ENCODE results near the gene SLC26A9.

DNA sequence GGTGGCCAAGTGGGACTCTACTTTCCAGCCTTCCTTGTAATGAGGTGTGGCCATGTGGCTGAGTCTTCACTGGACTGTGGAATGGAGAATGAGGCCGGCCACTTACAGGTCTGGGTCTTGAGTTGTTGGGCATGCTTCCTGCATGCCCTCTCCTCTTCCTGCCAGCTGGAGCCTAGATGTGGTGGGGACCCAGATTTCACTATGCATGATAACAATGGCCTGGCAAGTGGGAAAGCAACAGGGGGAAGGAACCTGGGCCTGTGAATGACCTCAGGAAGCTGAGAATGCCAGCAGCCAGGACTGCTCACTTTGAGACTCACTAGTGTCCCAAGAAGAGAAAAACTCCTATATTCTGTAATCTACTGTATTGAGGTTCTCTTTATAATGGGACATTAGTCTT lies 8.5 kb upstream of the SLC26A9 start:
- TF ChIP-seq, protein P1, sequence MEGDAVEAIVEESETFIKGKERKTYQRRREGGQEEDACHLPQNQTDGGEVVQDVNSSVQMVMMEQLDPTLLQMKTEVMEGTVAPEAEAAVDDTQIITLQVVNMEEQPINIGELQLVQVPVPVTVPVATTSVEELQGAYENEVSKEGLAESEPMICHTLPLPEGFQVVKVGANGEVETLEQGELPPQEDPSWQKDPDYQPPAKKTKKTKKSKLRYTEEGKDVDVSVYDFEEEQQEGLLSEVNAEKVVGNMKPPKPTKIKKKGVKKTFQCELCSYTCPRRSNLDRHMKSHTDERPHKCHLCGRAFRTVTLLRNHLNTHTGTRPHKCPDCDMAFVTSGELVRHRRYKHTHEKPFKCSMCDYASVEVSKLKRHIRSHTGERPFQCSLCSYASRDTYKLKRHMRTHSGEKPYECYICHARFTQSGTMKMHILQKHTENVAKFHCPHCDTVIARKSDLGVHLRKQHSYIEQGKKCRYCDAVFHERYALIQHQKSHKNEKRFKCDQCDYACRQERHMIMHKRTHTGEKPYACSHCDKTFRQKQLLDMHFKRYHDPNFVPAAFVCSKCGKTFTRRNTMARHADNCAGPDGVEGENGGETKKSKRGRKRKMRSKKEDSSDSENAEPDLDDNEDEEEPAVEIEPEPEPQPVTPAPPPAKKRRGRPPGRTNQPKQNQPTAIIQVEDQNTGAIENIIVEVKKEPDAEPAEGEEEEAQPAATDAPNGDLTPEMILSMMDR (IDR thresholded peaks at IDR 0.05; ENCODE audit: insufficient read depth, low read length), result no peak
- TF ChIP-seq, protein P2, sequence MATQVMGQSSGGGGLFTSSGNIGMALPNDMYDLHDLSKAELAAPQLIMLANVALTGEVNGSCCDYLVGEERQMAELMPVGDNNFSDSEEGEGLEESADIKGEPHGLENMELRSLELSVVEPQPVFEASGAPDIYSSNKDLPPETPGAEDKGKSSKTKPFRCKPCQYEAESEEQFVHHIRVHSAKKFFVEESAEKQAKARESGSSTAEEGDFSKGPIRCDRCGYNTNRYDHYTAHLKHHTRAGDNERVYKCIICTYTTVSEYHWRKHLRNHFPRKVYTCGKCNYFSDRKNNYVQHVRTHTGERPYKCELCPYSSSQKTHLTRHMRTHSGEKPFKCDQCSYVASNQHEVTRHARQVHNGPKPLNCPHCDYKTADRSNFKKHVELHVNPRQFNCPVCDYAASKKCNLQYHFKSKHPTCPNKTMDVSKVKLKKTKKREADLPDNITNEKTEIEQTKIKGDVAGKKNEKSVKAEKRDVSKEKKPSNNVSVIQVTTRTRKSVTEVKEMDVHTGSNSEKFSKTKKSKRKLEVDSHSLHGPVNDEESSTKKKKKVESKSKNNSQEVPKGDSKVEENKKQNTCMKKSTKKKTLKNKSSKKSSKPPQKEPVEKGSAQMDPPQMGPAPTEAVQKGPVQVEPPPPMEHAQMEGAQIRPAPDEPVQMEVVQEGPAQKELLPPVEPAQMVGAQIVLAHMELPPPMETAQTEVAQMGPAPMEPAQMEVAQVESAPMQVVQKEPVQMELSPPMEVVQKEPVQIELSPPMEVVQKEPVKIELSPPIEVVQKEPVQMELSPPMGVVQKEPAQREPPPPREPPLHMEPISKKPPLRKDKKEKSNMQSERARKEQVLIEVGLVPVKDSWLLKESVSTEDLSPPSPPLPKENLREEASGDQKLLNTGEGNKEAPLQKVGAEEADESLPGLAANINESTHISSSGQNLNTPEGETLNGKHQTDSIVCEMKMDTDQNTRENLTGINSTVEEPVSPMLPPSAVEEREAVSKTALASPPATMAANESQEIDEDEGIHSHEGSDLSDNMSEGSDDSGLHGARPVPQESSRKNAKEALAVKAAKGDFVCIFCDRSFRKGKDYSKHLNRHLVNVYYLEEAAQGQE (IDR thresholded peaks at IDR 0.05; ENCODE audit: insufficient replicate concordance, low read depth), result no peak

Data from HL-60 (cell line).